HepG2 (cell line): Measurements from ENCODE around the gene PATZ1. TPM values are rescaled to one million over a fixed set of nuclear protein-coding genes. Genes with fewer than 3 reads are reported as not detected.

Source experiments
- ARID2 ChIP-seq: sonication (generic); formaldehyde crosslinking; IDR thresholded peaks from 2 replicates; pipeline ENCODE4 v1.8.1; 2022; ENCODE audit warnings: mild to moderate bottlenecking, missing genetic modification reagents, borderline replicate concordance
- ATF7-NPFF ChIP-seq: sonication (generic); formaldehyde crosslinking; IDR thresholded peaks from 2 replicates; pipeline ENCODE4 v1.8.1; 2023; ENCODE audit warnings: mild to moderate bottlenecking, low read depth, missing genetic modification reagents, moderate library complexity
- BORCS8-MEF2B ChIP-seq: sonication (generic); formaldehyde crosslinking; IDR thresholded peaks from 2 replicates; pipeline ENCODE4 v1.8.0; 2022; ENCODE audit warnings: mild to moderate bottlenecking, missing genetic modification reagents
- ELF1 ChIP-seq: sonication (generic); formaldehyde crosslinking; IDR thresholded peaks from 2 replicates; pipeline ENCODE4 v1.4.0; 2020; ENCODE audit warnings: missing genetic modification reagents
- EZH2 ChIP-seq: conservative IDR thresholded peaks from 2 replicates; pipeline ENCODE4 v1.6.1; 2012; ENCODE audit warnings: mild to moderate bottlenecking, low read depth, low read length, moderate library complexity
- FOXA1 ChIP-seq, 2 experiments: fragments of 450-650 bp in 1 of 2; sonication (generic) in 1 of 2; formaldehyde crosslinking in 1 of 2; IDR thresholded peaks; 2 replicates each; pipeline versions ENCODE4 v1.4.0 to v1.6.1; 2016 to 2020; ENCODE audit warnings: missing genetic modification reagents in 1 of 2
- HOXD1 ChIP-seq: sonication (generic); formaldehyde crosslinking; IDR thresholded peaks from 2 replicates; pipeline ENCODE4 v1.5.0; 2020; ENCODE audit warnings: missing genetic modification reagents
- MTF2 ChIP-seq: sonication (generic); formaldehyde crosslinking; IDR thresholded peaks from 2 replicates; pipeline ENCODE4 v1.5.0; 2020; ENCODE audit warnings: missing genetic modification reagents, borderline replicate concordance
- NFATC3 ChIP-seq: sonication (generic); formaldehyde crosslinking; IDR thresholded peaks from 2 replicates; pipeline ENCODE4 v1.5.1; 2020; ENCODE audit warnings: mild to moderate bottlenecking, missing genetic modification reagents
- NR2C2 ChIP-seq: sonication (generic); formaldehyde crosslinking; IDR thresholded peaks from 2 replicates; pipeline ENCODE4 v1.4.0; 2020; ENCODE audit warnings: missing genetic modification reagents, mild to moderate bottlenecking, moderate library complexity, borderline replicate concordance
- PAF1 ChIP-seq: IDR thresholded peaks from 2 replicates; pipeline ENCODE4 v1.6.1; 2016; ENCODE audit warnings: missing genetic modification reagents, missing compliant biosample characterization
- POLR2AphosphoS2 ChIP-seq: IDR thresholded peaks from 2 replicates; pipeline ENCODE4 v1.6.1; 2011; ENCODE audit warnings: low read depth, low read length, improper control_type of control experiment
- RAD51 ChIP-seq: fragments of 450-650 bp; IDR thresholded peaks from 2 replicates; pipeline ENCODE4 v1.6.1; 2016; ENCODE audit warnings: borderline replicate concordance
- RFXAP ChIP-seq: sonication (generic); formaldehyde crosslinking; IDR thresholded peaks from 2 replicates; pipeline ENCODE4 v1.4.0; 2020; ENCODE audit warnings: missing genetic modification reagents, borderline replicate concordance
- TARDBP ChIP-seq: sonication (generic); formaldehyde crosslinking; IDR thresholded peaks from 2 replicates; pipeline ENCODE4 v1.8.0; 2022; ENCODE audit warnings: mild to moderate bottlenecking, missing genetic modification reagents
- TBP ChIP-seq: sonication (generic); formaldehyde crosslinking; IDR thresholded peaks from 2 replicates; pipeline ENCODE4 v1.5.0; 2020; ENCODE audit warnings: missing genetic modification reagents
- ZFX ChIP-seq: sonication (generic); formaldehyde crosslinking; IDR thresholded peaks from 2 replicates; pipeline ENCODE4 v1.4.0; 2020; ENCODE audit warnings: mild to moderate bottlenecking, low read depth, missing genetic modification reagents, moderate library complexity
- ZNF710 ChIP-seq: sonication (generic); formaldehyde crosslinking; IDR thresholded peaks from 2 replicates; pipeline ENCODE4 v1.5.0; 2020; ENCODE audit warnings: mild to moderate bottlenecking, missing genetic modification reagents, borderline replicate concordance
- ZNF747 ChIP-seq: sonication (generic); formaldehyde crosslinking; IDR thresholded peaks from 2 replicates; pipeline ENCODE4 v1.8.1; 2023; ENCODE audit warnings: missing genetic modification reagents, mild to moderate bottlenecking, borderline replicate concordance
- polyA plus RNA-seq, 8 experiments: library from polyadenylated mRNA; depleted of rRNA in 3 of 8; stranded (reverse) in 7 of 8; unstranded in 1 of 8; fragments of >200 nt; fragmentation: Illumina TruSeq in 4 of 8; extraction: Trizol in 4 of 8; gene quantifications; 2 replicates each; pipeline versions ENCODE4 v1.2.1 to v1.2.3, GENCODE V29; 2011 to 2016; ENCODE audit warnings: low read depth in 4 of 8, missing spikeins in 1 of 8, mixed read lengths in 1 of 8; ENCODE audit not compliant: insufficient read depth in 1 of 8
- total RNA-seq, 5 experiments: library from RNA; depleted of rRNA; stranded (reverse); fragments of >200 nt; fragmentation: Illumina TruSeq; extraction: Trizol; gene quantifications; 2 replicates each; pipeline ENCODE4 v1.2.3, GENCODE V29; 2016; ENCODE audit warnings: low read depth in 1 of 5
- TF ChIP-seq, protein P1 (sequence below): IDR thresholded peaks from 2 replicates; pipeline ENCODE4 v1.6.1; 2016
- TF ChIP-seq, protein P2 (sequence below): sonication (generic); formaldehyde crosslinking; IDR thresholded peaks from 2 replicates; pipeline ENCODE4 v1.5.0; 2020; ENCODE audit warnings: missing genetic modification reagents
- TF ChIP-seq, protein P3 (sequence below): sonication (generic); formaldehyde crosslinking; IDR thresholded peaks from 2 replicates; pipeline ENCODE4 v1.8.0; 2022; ENCODE audit warnings: mild to moderate bottlenecking, missing genetic modification reagents, borderline replicate concordance
- TF ChIP-seq, protein P4 (sequence below): conservative IDR thresholded peaks from 2 replicates; pipeline ENCODE4 v1.6.1; 2018; ENCODE audit warnings: missing genetic modification reagents

Gene PATZ1
- total and polyA plus RNA-seq, 2 of the 13 experiments (the other 11 are each of a cell fraction or from before 2014, with no cell fraction given): 24.9 to 30.5 TPM

- TF ChIP-seq ZNF710 (CRISPR knock-in tag) (no peak), BORCS8-MEF2B (no peak), ZNF747 (CRISPR knock-in tag) (no peak), POLR2AphosphoS2 (no peak), FOXA1 (IDR thresholded peaks at IDR 0.05) (no peak), FOXA1 (CRISPR knock-in tag; IDR thresholded peaks at IDR 0.05) (0 out of 2 replicates have a peak, but pooled peaks have one; percentile 24), MTF2 (no peak), ELF1 (CRISPR knock-in tag) (peak; percentile 11; the same call in 1 of the 2 replicates), RFXAP (CRISPR knock-in tag) (no peak), PAF1 (CRISPR knock-in tag) (no peak), ZFX (CRISPR knock-in tag) (peak; percentile 16; the same call in 1 of the 2 replicates), NR2C2 (peak; percentile 94), ARID2 (no peak), HOXD1 (CRISPR knock-in tag) (no peak; the same call in 1 of the 2 replicates), EZH2 (no peak), TARDBP (CRISPR knock-in tag) (no peak), RAD51 (no peak), NFATC3 (CRISPR knock-in tag) (no peak), ATF7-NPFF (no peak), TBP (CRISPR knock-in tag) (no peak)
- TF ChIP-seq, protein P1, sequence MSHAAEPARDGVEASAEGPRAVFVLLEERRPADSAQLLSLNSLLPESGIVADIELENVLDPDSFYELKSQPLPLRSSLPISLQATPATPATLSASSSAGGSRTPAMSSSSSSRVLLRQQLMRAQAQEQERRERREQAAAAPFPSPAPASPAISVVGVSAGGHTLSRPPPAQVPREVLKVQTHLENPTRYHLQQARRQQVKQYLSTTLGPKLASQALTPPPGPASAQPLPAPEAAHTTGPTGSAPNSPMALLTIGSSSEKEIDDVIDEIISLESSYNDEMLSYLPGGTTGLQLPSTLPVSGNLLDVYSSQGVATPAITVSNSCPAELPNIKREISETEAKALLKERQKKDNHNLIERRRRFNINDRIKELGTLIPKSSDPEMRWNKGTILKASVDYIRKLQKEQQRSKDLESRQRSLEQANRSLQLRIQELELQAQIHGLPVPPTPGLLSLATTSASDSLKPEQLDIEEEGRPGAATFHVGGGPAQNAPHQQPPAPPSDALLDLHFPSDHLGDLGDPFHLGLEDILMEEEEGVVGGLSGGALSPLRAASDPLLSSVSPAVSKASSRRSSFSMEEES: no peak
- TF ChIP-seq, protein P2, sequence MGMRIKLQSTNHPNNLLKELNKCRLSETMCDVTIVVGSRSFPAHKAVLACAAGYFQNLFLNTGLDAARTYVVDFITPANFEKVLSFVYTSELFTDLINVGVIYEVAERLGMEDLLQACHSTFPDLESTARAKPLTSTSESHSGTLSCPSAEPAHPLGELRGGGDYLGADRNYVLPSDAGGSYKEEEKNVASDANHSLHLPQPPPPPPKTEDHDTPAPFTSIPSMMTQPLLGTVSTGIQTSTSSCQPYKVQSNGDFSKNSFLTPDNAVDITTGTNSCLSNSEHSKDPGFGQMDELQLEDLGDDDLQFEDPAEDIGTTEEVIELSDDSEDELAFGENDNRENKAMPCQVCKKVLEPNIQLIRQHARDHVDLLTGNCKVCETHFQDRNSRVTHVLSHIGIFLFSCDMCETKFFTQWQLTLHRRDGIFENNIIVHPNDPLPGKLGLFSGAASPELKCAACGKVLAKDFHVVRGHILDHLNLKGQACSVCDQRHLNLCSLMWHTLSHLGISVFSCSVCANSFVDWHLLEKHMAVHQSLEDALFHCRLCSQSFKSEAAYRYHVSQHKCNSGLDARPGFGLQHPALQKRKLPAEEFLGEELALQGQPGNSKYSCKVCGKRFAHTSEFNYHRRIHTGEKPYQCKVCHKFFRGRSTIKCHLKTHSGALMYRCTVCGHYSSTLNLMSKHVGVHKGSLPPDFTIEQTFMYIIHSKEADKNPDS (CRISPR knock-in tag): no peak
- TF ChIP-seq, protein P3, sequence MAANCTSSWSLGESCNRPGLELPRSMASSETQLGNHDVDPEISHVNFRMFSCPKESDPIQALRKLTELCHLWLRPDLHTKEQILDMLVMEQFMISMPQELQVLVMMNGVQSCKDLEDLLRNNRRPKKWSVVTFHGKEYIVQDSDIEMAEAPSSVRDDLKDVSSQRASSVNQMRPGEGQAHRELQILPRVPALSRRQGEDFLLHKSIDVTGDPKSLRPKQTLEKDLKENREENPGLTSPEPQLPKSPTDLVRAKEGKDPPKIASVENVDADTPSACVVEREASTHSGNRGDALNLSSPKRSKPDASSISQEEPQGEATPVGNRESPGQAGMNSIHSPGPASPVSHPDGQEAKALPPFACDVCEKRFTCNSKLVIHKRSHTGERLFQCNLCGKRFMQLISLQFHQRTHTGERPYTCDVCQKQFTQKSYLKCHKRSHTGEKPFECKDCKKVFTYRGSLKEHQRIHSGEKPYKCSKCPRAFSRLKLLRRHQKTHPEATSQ (CRISPR knock-in tag): no peak
- TF ChIP-seq, protein P4, sequence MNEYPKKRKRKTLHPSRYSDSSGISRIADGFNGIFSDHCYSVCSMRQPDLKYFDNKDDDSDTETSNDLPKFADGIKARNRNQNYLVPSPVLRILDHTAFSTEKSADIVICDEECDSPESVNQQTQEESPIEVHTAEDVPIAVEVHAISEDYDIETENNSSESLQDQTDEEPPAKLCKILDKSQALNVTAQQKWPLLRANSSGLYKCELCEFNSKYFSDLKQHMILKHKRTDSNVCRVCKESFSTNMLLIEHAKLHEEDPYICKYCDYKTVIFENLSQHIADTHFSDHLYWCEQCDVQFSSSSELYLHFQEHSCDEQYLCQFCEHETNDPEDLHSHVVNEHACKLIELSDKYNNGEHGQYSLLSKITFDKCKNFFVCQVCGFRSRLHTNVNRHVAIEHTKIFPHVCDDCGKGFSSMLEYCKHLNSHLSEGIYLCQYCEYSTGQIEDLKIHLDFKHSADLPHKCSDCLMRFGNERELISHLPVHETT (CRISPR knock-in tag): peak; percentile 10; the same call in 1 of the 2 replicates
These were observed at the start of gene PATZ1 (continued) for GRCh38 chr22:31346255-31346732.
